HepG2 (cell line): Measurements from ENCODE around the gene NSD1. TPM values are rescaled to one million over a fixed set of nuclear protein-coding genes. Genes with fewer than 3 reads are reported as not detected.

Experiments
- ATAC-seq: fragments of 200-7000 bp; cut with Tn5 transposase; 3 replicates; pipeline ENCODE4 v1.9.1; 2020; ENCODE audit warnings: mild to moderate bottlenecking, moderate library complexity
- BruUV-seq: library from RNA; stranded (reverse); fragments of 400-500 nt; replicated peaks from 2 replicates; lab custom pipeline; 2021; lab: Mats Ljungman, UMichigan
- CTCF ChIA-PET: fragments of 300-600 bp; formaldehyde crosslinking; extraction: SDS; loops from one replicate; lab custom pipeline; 2021; ENCODE audit warnings: low total read pairs, inconsistent platforms, low intra/inter-chr PET ratio; lab: Yijun Ruan, JAX
- POLR2A ChIA-PET: fragments of 350-600 bp; sonication (Branson Sonifier 250); formaldehyde crosslinking; loops from one replicate; lab custom pipeline; 2020; ENCODE audit warnings: antibody characterized with exemption, inconsistent platforms; lab: Yijun Ruan, JAX
- DNase-seq: peaks from one replicate; pipeline ENCODE4 v3.0.0-alpha.2; 2015; ENCODE audit warnings: low spot score
- FAIRE-seq: peaks from 3 replicates; lab custom pipeline; 2011; peaks lifted over from hg19 to GRCh38; lab: Jason Lieb, UNC
- H2AFZ ChIP-seq: one replicate; pipeline ENCODE4 v1.6.1; 2011; ENCODE audit warnings: low read length, inconsistent platforms
- H3K27ac ChIP-seq: fragments of 300-600 bp; 3 replicates; pipeline ENCODE4 v1.8.0; 2011; ENCODE audit warnings: mixed run types, mild to moderate bottlenecking, mixed read lengths, low read length, inconsistent platforms; ENCODE audit not compliant: insufficient read depth; ENCODE audit errors: extremely low read length
- H3K27me3 ChIP-seq, 2 experiments: fragments of 200-600 bp in 1 of 2; 2 replicates in 1 of 2; 3 replicates in 1 of 2; pipeline versions ENCODE4 v1.6.0 to v1.8.0; 2011; ENCODE audit warnings: low read length in 2 of 2, mild to moderate bottlenecking in 2 of 2, moderate library complexity in 2 of 2, inconsistent platforms in 1 of 2; ENCODE audit not compliant: insufficient read depth in 2 of 2, control insufficient read depth in 1 of 2
- H3K36me3 ChIP-seq, 2 experiments: fragments of 200-600 bp in 1 of 2; replicated peaks in 1 of 2; 2 replicates in 1 of 2; 3 replicates in 1 of 2; pipeline versions ENCODE4 v1.5.1 to v1.8.0; 2011; ENCODE audit warnings: low read length in 2 of 2, inconsistent platforms in 1 of 2; ENCODE audit not compliant: insufficient read depth in 2 of 2, control insufficient read depth in 1 of 2
- H3K4me1 ChIP-seq: 2 replicates; pipeline ENCODE4 v1.5.1; 2012; ENCODE audit warnings: low read length, inconsistent platforms; ENCODE audit not compliant: insufficient read depth
- H3K4me2 ChIP-seq: 2 replicates; pipeline ENCODE4 v1.6.0; 2011; ENCODE audit warnings: low read depth, low read length, inconsistent platforms
- H3K4me3 ChIP-seq, 3 experiments: fragments of 200-600 bp in 1 of 3; sonication (generic), shearing (Covaris generic) in 1 of 3; replicated peaks in 1 of 3; 2 replicates each; pipeline ENCODE4 v1.5.1; 2011 to 2016; ENCODE audit warnings: low read length in 3 of 3, inconsistent platforms in 2 of 3, low read depth in 2 of 3, mild to moderate bottlenecking in 2 of 3, control low read depth in 1 of 3, mixed read lengths in 1 of 3; ENCODE audit not compliant: insufficient read depth in 1 of 3
- H3K79me2 ChIP-seq: one replicate; pipeline ENCODE4 v1.6.1; 2011; ENCODE audit warnings: low read length, inconsistent platforms; ENCODE audit not compliant: insufficient read depth
- H3K9ac ChIP-seq: 2 replicates; pipeline ENCODE4 v1.6.0; 2011; ENCODE audit warnings: mild to moderate bottlenecking, low read depth, low read length, inconsistent platforms; ENCODE audit not compliant: insufficient read depth
- H3K9me3 ChIP-seq: 2 replicates; pipeline ENCODE4 v1.5.1; 2012; ENCODE audit warnings: mild to moderate bottlenecking, low read length
- H4K20me1 ChIP-seq: 2 replicates; pipeline ENCODE4 v1.6.0; 2011; ENCODE audit warnings: inconsistent platforms, mild to moderate bottlenecking, low read length, moderate library complexity; ENCODE audit not compliant: insufficient read depth
- CTCF ChIP-seq: sonication (generic); formaldehyde crosslinking; IDR thresholded peaks from 2 replicates; pipeline ENCODE4 v1.5.0; 2020; ENCODE audit warnings: mild to moderate bottlenecking, missing genetic modification reagents, moderate library complexity
- FOSL1 ChIP-seq: sonication (generic); formaldehyde crosslinking; IDR thresholded peaks from 2 replicates; pipeline ENCODE4 v1.9.0; 2021; ENCODE audit warnings: missing genetic modification reagents, borderline replicate concordance
- FOSL2 ChIP-seq: sonication (generic); formaldehyde crosslinking; IDR thresholded peaks from 2 replicates; pipeline ENCODE4 v1.4.0; 2020; ENCODE audit warnings: missing genetic modification reagents
- GMEB1 ChIP-seq: sonication (generic); formaldehyde crosslinking; IDR thresholded peaks from 2 replicates; pipeline ENCODE4 v1.5.1; 2020; ENCODE audit warnings: missing genetic modification reagents, mild to moderate bottlenecking, borderline replicate concordance
- KLF12 ChIP-seq: sonication (generic); formaldehyde crosslinking; IDR thresholded peaks from 2 replicates; pipeline ENCODE4 v1.4.0; 2020; ENCODE audit warnings: missing genetic modification reagents, borderline replicate concordance
- MEF2D ChIP-seq: sonication (generic); formaldehyde crosslinking; IDR thresholded peaks from 2 replicates; pipeline ENCODE4 v1.5.1; 2020; ENCODE audit warnings: mild to moderate bottlenecking, missing genetic modification reagents
- NFRKB ChIP-seq: fragments of 450-650 bp; IDR thresholded peaks from 2 replicates; pipeline ENCODE4 v1.6.1; 2017
- PATZ1 ChIP-seq: sonication (generic); formaldehyde crosslinking; IDR thresholded peaks from 2 replicates; pipeline ENCODE4 v1.4.0; 2020; ENCODE audit warnings: missing genetic modification reagents
- PHF20 ChIP-seq: sonication (generic); formaldehyde crosslinking; IDR thresholded peaks from 2 replicates; pipeline ENCODE4 v1.5.0; 2020; ENCODE audit warnings: mild to moderate bottlenecking, missing genetic modification reagents
- PRMT3 ChIP-seq: sonication (generic); formaldehyde crosslinking; IDR thresholded peaks from 2 replicates; pipeline ENCODE4 v1.8.1; 2022; ENCODE audit warnings: low read depth, mild to moderate bottlenecking, moderate library complexity, missing genetic modification reagents, borderline replicate concordance
- RARG ChIP-seq: sonication (generic); formaldehyde crosslinking; IDR thresholded peaks from 2 replicates; pipeline ENCODE4 v1.4.0; 2020; ENCODE audit warnings: low read depth, mild to moderate bottlenecking, missing genetic modification reagents
- RFX5 ChIP-seq: IDR thresholded peaks from 2 replicates; pipeline ENCODE4 v1.6.1; 2011; ENCODE audit warnings: low read depth, low read length, improper control_type of control experiment
- ZNF513 ChIP-seq: sonication (generic); formaldehyde crosslinking; conservative IDR thresholded peaks from 2 replicates; pipeline ENCODE4 v1.5.0; 2020; ENCODE audit warnings: missing genetic modification reagents
- ZNF766 ChIP-seq: sonication (generic); formaldehyde crosslinking; IDR thresholded peaks from 2 replicates; pipeline ENCODE4 v1.5.0; 2020; ENCODE audit warnings: missing genetic modification reagents, borderline replicate concordance
- WGBS: methylation state at CpG from one replicate; pipeline ENCODE4 v1.1.6; 2017; ENCODE audit warnings: low lambda C conversion rate; 5-methylcytosine and 5-hydroxymethylcytosine counted together
- in situ Hi-C: cut with HindIII; loops from 2 replicates; pipeline ENCODE4 v1.10.0; 2017; ENCODE audit warnings: low pct_unique_long_range_greater_than_20kb; ENCODE audit not compliant: extremely low pct_ligation_motif_present
- intact Hi-C: fragments of 100-400 bp; cut with micrococcal nuclease; formaldehyde crosslinking; loops from one replicate; pipeline ENCODE4 v1.10.0; 2022; ENCODE audit not compliant: unreplicated experiment
- polyA plus RNA-seq, 8 experiments: library from polyadenylated mRNA; depleted of rRNA in 3 of 8; stranded (reverse) in 7 of 8; unstranded in 1 of 8; fragments of >200 nt; fragmentation: Illumina TruSeq in 4 of 8; extraction: Trizol in 4 of 8; gene quantifications; 2 replicates each; pipeline versions ENCODE4 v1.2.1 to v1.2.3, GENCODE V29; 2011 to 2016; ENCODE audit warnings: low read depth in 4 of 8, missing spikeins in 1 of 8, mixed read lengths in 1 of 8; ENCODE audit not compliant: insufficient read depth in 1 of 8
- total RNA-seq, 5 experiments: library from RNA; depleted of rRNA; stranded (reverse); fragments of >200 nt; fragmentation: Illumina TruSeq; extraction: Trizol; gene quantifications; 2 replicates each; pipeline ENCODE4 v1.2.3, GENCODE V29; 2016; ENCODE audit warnings: low read depth in 1 of 5
- TF ChIP-seq, protein P1 (sequence below): IDR thresholded peaks from 2 replicates; pipeline ENCODE4 v1.6.1; 2016; ENCODE audit warnings: missing compliant biosample characterization, missing genetic modification reagents, borderline replicate concordance

The NSD1 gene
- total and polyA plus RNA-seq, 2 of the 13 experiments (the other 11 are each of a cell fraction or from before 2014, with no cell fraction given) = 0.01 to 0.09 TPM

GRCh38 chr5:177290816-177291596 is 157.4 kb downstream of the NSD1 start:
- H3K79me2 ChIP-seq = no peaks in the 10 kb centered on the region
- H3K27ac ChIP-seq = no peak overlapping the region
- WGBS = 40% methylated on average over 12 of the region's 12 CpGs
- H3K9me3 ChIP-seq = no peaks in the 10 kb centered on the region
- POLR2A ChIA-PET = no interaction called here
- no peaks in the 10 kb centered on the region for H4K20me1 ChIP-seq
- TF ChIP-seq CTCF (CRISPR knock-in tag) (no peak), FOSL1 (no peak), NFRKB (no peak), PATZ1 (CRISPR knock-in tag) (no peak), PHF20 (CRISPR knock-in tag) (no peak), KLF12 (CRISPR knock-in tag) (no peak), FOSL2 (CRISPR knock-in tag) (no peak), RARG (CRISPR knock-in tag) (no peak), RFX5 (no peak), ZNF513 (CRISPR knock-in tag) (no peak), PRMT3 (CRISPR knock-in tag) (no peak), GMEB1 (CRISPR knock-in tag) (no peak), MEF2D (CRISPR knock-in tag) (no peak), ZNF766 (no peak)
- TF ChIP-seq, protein P1, sequence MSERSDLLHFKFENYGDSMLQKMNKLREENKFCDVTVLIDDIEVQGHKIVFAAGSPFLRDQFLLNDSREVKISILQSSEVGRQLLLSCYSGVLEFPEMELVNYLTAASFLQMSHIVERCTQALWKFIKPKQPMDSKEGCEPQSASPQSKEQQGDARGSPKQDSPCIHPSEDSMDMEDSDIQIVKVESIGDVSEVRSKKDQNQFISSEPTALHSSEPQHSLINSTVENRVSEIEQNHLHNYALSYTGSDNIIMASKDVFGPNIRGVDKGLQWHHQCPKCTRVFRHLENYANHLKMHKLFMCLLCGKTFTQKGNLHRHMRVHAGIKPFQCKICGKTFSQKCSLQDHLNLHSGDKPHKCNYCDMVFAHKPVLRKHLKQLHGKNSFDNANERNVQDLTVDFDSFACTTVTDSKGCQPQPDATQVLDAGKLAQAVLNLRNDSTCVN (CRISPR knock-in tag) = no peak
- intact Hi-C loops (loop anchor here (1.0 kb wide), 1 partner anchor 17 kb away; no protein-coding TSS in a partner anchor), in situ Hi-C loops (no loop called here)
- no peak overlapping the region for H2AFZ ChIP-seq
- peaks cover 1 to 10% of the 10 kb centered on the region in 2 experiments; a peak in 3 of 5 replicates for H3K27me3 ChIP-seq
- no peak for DNase-seq
- H3K4me3 ChIP-seq = no peak overlapping the region
- H3K36me3 ChIP-seq = no peaks in the 10 kb centered on the region
- no peak for FAIRE-seq
- H3K4me2 ChIP-seq = no peak overlapping the region
- CTCF ChIA-PET = no interaction called here
- H3K4me1 ChIP-seq = peaks cover 4% of the 10 kb centered on the region; the same call in 1 of the 2 replicates
- ATAC-seq = no peak
- H3K9ac ChIP-seq = no peak overlapping the region
- no TSS peak for BruUV-seq
